ENCODE results near the gene NR2F2.

DNA sequence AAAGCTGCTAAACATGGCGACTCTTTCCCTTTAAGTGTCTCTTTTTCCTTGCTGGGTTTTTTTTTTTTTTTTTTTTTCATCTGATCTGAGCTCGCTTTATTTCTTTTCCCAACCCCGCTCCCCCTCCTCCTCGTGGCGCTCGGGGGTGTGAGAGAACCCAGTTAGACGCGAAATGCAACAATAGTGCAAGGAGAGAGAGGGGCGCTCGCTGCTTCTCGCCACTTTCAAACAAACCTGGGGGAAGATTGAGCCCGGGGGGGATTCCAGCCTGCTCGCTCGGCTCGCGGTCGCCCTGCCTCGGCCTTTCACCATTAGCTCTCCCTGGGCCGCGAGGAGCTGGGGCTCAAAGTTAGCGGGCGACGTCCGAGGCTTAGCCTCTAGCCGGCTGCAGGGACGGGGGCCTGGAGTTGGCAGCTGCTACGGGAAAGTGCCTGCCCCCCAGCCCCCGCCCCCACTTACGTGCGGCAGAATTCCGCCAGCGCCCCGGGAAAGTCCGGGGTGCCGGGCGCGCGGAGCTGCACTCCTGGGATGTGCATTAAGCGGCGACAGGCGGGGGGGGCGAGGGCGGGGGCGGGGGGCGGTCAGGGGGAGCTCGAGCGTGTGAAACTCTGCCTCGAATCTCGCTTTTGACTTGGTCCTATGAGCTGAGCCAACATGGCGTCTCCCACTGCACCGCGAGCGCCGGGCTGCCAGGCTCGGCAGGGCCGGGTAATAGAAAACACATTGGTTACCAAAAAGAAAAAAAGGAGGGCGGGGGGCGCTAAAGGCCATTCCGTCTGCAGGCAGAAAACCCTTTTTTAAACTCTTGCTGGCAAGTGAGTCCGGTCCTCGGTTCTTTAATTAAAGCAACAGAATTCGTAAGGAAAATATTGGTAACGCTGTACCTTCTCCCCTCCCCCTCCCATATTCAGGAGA is 10.4 kb downstream of the NR2F2 start:
- TF ChIP-seq CTCF (IDR thresholded peaks at IDR 0.05; ENCODE audit: low read length) (no peak), EZH2 (optimal IDR thresholded peaks at IDR 0.05; ENCODE audit: low read depth, low read length) (no peak)

All from MM.1S (cell line).